Activated B cell treated with CpG ODN at 0.5 μM for 24 hours (primary cell): Measurements from ENCODE around the gene OR52E8. TPM values are rescaled to one million over a fixed set of nuclear protein-coding genes. Genes with fewer than 3 reads are reported as not detected.

ENCODE experiments used
- ATAC-seq: fragments of 200-7000 bp; cut with Tn5 transposase; one replicate; pipeline ENCODE4 v1.10.0; 2021; ENCODE audit warnings: low read depth, mild to moderate bottlenecking, moderate library complexity
- CTCF ChIA-PET: fragments of 350-600 bp; sonication (Branson Sonifier 250); formaldehyde crosslinking; loops from one replicate; lab custom pipeline; 2021; ENCODE audit warnings: antibody characterized with exemption; lab: Charles Lee
- POLR2A ChIA-PET: fragments of 350-600 bp; sonication (Branson Sonifier 250); formaldehyde crosslinking; loops from one replicate; lab custom pipeline; 2021; ENCODE audit warnings: antibody characterized with exemption; lab: Charles Lee
- DNase-seq: peaks from one replicate; pipeline ENCODE4 v3.0.0; 2022
- H3K27ac Mint-ChIP-seq: one replicate; pipeline ENCODE4 v1.8.0; 2020; ENCODE audit warnings: mixed read lengths
- H3K27me3 Mint-ChIP-seq: one replicate; pipeline ENCODE4 v1.8.0; 2021; ENCODE audit warnings: mixed read lengths
- H3K36me3 Mint-ChIP-seq: one replicate; pipeline ENCODE4 v1.8.0; 2021; ENCODE audit warnings: low read depth, mixed read lengths
- H3K4me1 Mint-ChIP-seq: one replicate; pipeline ENCODE4 v1.8.0; 2021; ENCODE audit warnings: mixed read lengths
- H3K4me3 Mint-ChIP-seq: one replicate; pipeline ENCODE4 v1.8.0; 2020; ENCODE audit warnings: mild to moderate bottlenecking, mixed read lengths
- H3K9me3 Mint-ChIP-seq: one replicate; pipeline ENCODE4 v1.8.0; 2020; ENCODE audit warnings: mixed read lengths
- intact Hi-C: fragments of 100-400 bp; cut with micrococcal nuclease; formaldehyde crosslinking; loops from one replicate; pipeline ENCODE4 v1.15.1; 2024
- total RNA-seq: library from RNA; stranded (reverse); gene quantifications from 2 replicates; pipeline ENCODE4 v1.2.3, GENCODE V29; 2022
- TF ChIP-seq, protein P1 (sequence below): fragments of 200-600 bp; IDR thresholded peaks from one replicate; pipeline ENCODE4 v1.8.0; 2022; ENCODE audit warnings: antibody characterized with exemption, mild to moderate bottlenecking

Gene OR52E8
- total RNA-seq, 1 donor from 2014 or later = not detected

DNA sequence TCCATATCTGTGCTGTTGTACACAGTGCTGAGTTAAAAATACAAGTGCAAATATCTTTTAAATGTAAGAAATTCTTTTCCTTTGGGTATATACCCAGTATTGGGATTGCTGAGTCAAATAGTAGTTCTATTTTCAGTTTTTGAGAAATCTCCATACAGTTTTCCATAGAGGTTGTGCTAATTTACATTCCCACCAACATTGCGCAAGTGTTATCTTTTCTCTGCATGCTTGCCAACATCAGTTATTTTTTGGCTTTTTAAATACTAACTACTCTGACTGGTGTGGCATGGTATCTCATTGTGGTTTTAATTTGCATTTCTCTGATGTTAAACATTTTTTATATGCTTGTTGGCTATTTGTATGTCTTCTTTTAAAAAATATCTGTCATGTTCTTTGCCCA is 6.5 kb downstream of the OR52E8 start:
- Mint-ChIP-seq H3K27ac (no peak overlapping the region), H3K4me1 (no peaks in the 10 kb centered on the region), H3K4me3 (no peak overlapping the region), H3K9me3 (peaks cover 9% of the 10 kb centered on the region), H3K27me3 (peaks cover 4% of the 10 kb centered on the region), H3K36me3 (no peaks in the 10 kb centered on the region)
- POLR2A ChIA-PET = no interaction called here
- ATAC-seq (no peak), DNase-seq (no peak)
- intact Hi-C loops = no loop called here
- CTCF ChIA-PET = no interaction called here
- TF ChIP-seq, protein P1, sequence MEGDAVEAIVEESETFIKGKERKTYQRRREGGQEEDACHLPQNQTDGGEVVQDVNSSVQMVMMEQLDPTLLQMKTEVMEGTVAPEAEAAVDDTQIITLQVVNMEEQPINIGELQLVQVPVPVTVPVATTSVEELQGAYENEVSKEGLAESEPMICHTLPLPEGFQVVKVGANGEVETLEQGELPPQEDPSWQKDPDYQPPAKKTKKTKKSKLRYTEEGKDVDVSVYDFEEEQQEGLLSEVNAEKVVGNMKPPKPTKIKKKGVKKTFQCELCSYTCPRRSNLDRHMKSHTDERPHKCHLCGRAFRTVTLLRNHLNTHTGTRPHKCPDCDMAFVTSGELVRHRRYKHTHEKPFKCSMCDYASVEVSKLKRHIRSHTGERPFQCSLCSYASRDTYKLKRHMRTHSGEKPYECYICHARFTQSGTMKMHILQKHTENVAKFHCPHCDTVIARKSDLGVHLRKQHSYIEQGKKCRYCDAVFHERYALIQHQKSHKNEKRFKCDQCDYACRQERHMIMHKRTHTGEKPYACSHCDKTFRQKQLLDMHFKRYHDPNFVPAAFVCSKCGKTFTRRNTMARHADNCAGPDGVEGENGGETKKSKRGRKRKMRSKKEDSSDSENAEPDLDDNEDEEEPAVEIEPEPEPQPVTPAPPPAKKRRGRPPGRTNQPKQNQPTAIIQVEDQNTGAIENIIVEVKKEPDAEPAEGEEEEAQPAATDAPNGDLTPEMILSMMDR = no peak

DNA sequence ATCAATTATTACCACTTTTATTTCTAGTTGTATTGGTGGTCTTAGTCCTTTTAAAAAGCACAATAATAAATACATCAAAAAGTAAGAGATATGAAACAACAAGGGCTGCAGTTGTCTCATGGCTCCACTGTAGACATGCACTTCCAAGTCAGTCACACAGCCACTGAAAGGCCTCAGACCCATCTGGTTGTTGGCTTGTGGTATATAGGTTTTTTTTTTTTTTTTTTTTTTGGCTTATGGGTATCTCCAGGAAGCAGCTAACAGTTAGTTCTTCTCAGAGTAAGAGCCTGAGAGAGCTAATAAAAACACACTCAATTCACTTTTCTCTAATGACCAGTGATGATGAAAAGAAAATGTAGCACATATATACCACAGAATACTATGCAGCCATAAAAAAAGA is 9.8 kb downstream of the OR52E8 start:
- TF ChIP-seq, protein P1 = no peak
- H3K9me3 Mint-ChIP-seq = peaks cover 3% of the 10 kb centered on the region
- no peak for DNase-seq
- no peak overlapping the region for H3K27ac Mint-ChIP-seq
- H3K4me1 Mint-ChIP-seq = no peaks in the 10 kb centered on the region
- ChIA-PET CTCF (no interaction called here), POLR2A (no interaction called here)
- H3K27me3 Mint-ChIP-seq = no peaks in the 10 kb centered on the region
- no peaks in the 10 kb centered on the region for H3K36me3 Mint-ChIP-seq
- intact Hi-C loops = no loop called here
- ATAC-seq = no peak
- H3K4me3 Mint-ChIP-seq = no peak overlapping the region

DNA sequence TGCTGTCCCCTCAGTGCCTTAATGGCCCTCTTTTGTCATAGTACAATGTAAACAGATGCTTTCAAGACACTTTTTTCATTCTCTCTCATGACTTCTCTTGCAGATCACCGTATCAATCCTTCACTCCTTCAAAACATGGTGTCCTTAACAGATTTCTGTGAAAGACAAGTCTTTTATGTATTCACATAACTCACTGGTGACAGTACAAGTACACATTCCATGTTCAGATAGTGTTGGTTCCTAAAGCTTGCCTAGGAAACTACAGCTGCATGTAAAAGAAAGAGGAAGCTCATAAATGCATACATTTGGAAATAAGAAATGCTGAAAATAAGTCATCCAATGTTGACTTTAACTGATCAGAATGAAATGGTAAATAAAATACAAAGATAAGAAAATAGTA is 10.8 kb downstream of the OR52E8 start:
- ChIA-PET CTCF (no interaction called here), POLR2A (no interaction called here)
- ATAC-seq (no peak), DNase-seq (no peak)
- H3K36me3 Mint-ChIP-seq = no peaks in the 10 kb centered on the region
- TF ChIP-seq, protein P1 = no peak
- peaks cover 3% of the 10 kb centered on the region for H3K9me3 Mint-ChIP-seq
- no peak overlapping the region for H3K4me3 Mint-ChIP-seq
- intact Hi-C loops = no loop called here
- no peak overlapping the region for H3K27ac Mint-ChIP-seq
- no peaks in the 10 kb centered on the region for H3K27me3 Mint-ChIP-seq
- H3K4me1 Mint-ChIP-seq = no peaks in the 10 kb centered on the region

DNA sequence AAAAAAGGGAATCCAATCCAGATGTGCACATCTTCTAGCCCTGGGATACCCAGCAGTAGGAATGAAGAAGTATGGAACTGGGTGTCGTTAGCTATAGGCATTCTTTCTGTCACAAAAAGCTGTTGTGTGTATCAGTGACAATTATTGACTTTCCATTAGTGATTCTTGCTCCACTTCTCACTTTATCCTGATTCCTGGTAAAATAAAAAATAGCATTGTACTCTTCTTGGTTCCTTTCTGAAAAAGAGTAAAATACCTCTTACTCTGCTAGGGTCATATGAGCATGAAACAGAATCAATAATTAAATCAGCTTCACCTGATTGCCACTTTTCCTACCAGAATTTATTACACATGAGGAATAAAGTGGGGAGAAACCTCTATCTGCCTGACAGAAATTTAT is 15.7 kb downstream of the OR52E8 start, which contains the start of gene OR52E6:
TSS of gene OR52E6 (minus strand) at position 101 of the 400 bp plus-strand sequence. CDS start at position 101, 0 bp downstream.
- ChIA-PET POLR2A (no interaction called here), CTCF (no interaction called here)
- Mint-ChIP-seq H3K9me3 (no peaks in the 10 kb centered on the region), H3K4me3 (no peak within 1 kb of the TSS), H3K27me3 (peaks cover 8% of the 10 kb centered on the region), H3K4me1 (no peaks in the 10 kb centered on the region), H3K27ac (no peak within 1 kb of the TSS), H3K36me3 (no peaks in the 10 kb centered on the region)
- intact Hi-C loops = no loop called here
- ATAC-seq (no peak), DNase-seq (no peak)
- TF ChIP-seq, protein P1 = no peak

DNA sequence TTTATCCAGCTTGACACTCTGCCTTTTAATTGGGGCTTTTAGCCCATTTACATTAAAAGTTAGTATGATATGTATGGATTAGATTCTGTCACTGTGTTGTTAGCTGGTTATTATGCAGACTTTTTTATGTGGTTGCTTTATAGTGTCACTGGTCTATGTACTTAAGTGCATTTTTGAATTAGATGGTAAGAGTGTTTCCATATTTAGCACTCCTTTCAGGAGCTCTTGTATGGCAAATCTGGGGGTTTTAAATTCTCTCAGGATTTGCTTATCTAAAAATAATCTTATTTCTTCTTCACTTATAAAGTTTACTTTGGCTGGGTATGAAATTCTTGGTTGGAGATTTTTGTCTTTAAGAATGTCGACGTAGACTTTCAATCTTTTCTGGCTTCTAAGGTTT is 19.8 kb downstream of the OR52E8 start:
- Mint-ChIP-seq H3K9me3 (no peaks in the 10 kb centered on the region), H3K4me1 (no peaks in the 10 kb centered on the region), H3K27ac (no peak overlapping the region), H3K36me3 (no peaks in the 10 kb centered on the region), H3K27me3 (peaks cover 8% of the 10 kb centered on the region), H3K4me3 (no peak overlapping the region)
- TF ChIP-seq, protein P1 = no peak
- intact Hi-C loops = no loop called here
- DNase-seq (no peak), ATAC-seq (no peak)
- POLR2A ChIA-PET = no interaction called here
- CTCF ChIA-PET = no interaction called here
